HFFc6 (cell line): ENCODE measurements around the gene FGGY. TPM values are rescaled to one million over a fixed set of nuclear protein-coding genes. Genes with fewer than 3 reads are reported as not detected.
"Not testable (repeated sequence)": the region's sequence is repeated elsewhere in the genome, so short reads cannot be mapped to it uniquely, and the experiment has no call there.

Source experiments
- DNase-seq: peaks from one replicate; pipeline ENCODE4 v3.0.0-alpha.2; 2018
- H3K27ac Mint-ChIP-seq: 2 replicates; pipeline ENCODE4 v1.8.0; 2020; ENCODE audit warnings: mild to moderate bottlenecking, mixed read lengths
- H3K27me3 Mint-ChIP-seq: 2 replicates; pipeline ENCODE4 v1.8.0; 2021; ENCODE audit warnings: mild to moderate bottlenecking, moderate library complexity, mixed read lengths; ENCODE audit not compliant: insufficient read depth
- H3K36me3 Mint-ChIP-seq: 2 replicates; pipeline ENCODE4 v1.8.0; 2021; ENCODE audit warnings: low read depth, mixed read lengths
- H3K4me1 Mint-ChIP-seq: 2 replicates; pipeline ENCODE4 v1.8.0; 2020; ENCODE audit warnings: low read depth, mixed read lengths
- H3K4me3 Mint-ChIP-seq: 2 replicates; pipeline ENCODE4 v1.8.0; 2020; ENCODE audit warnings: mild to moderate bottlenecking, moderate library complexity, mixed read lengths
- H3K9me3 Mint-ChIP-seq: 2 replicates; pipeline ENCODE4 v1.8.0; 2020; ENCODE audit warnings: mild to moderate bottlenecking, mixed read lengths
- CTCF ChIP-seq: fragments of 200-600 bp; sonication (generic); IDR thresholded peaks from 2 replicates; pipeline ENCODE4 v1.5.0; 2021; ENCODE audit warnings: antibody characterized with exemption, mild to moderate bottlenecking
- total RNA-seq, 6 experiments: library from RNA; stranded (reverse); fragmentation: NEBNext Ultra II Directional; extraction: Animal tissue kit (Norgen Biotek cat#: 25700); gene quantifications; 2 replicates in 1 of 6; 3 replicates in 5 of 6; pipeline ENCODE4 v1.2.3, GENCODE V29; 2021

Gene FGGY
- total RNA-seq, 6 experiments from 2014 or later = 16.4 to 20.1 (median 18.7) TPM

GRCh38 chr1:59605761-59606160 is 308.9 kb downstream of the FGGY start:
- no peak for TF ChIP-seq CTCF
- no peaks in the 10 kb centered on the region; the same call in 1 of the 2 replicates for H3K27me3 Mint-ChIP-seq
- H3K9me3 Mint-ChIP-seq = no peaks in the 10 kb centered on the region
- peaks cover 24% of the 10 kb centered on the region for H3K4me1 Mint-ChIP-seq
- DNase-seq = peak; percentile 31
- peaks cover 22% of the 10 kb centered on the region for H3K36me3 Mint-ChIP-seq
- no peak overlapping the region for H3K4me3 Mint-ChIP-seq
- H3K27ac Mint-ChIP-seq = no peak overlapping the region

- H3K9me3 Mint-ChIP-seq = no peaks in the 10 kb centered on the region
- H3K4me1 Mint-ChIP-seq = peaks cover 20% of the 10 kb centered on the region
- no peak overlapping the region for H3K4me3 Mint-ChIP-seq
- H3K36me3 Mint-ChIP-seq = peaks cover 22% of the 10 kb centered on the region
- H3K27me3 Mint-ChIP-seq = no peaks in the 10 kb centered on the region; the same call in 1 of the 2 replicates
- no peak overlapping the region for H3K27ac Mint-ChIP-seq
- no peak for TF ChIP-seq CTCF
- DNase-seq = no peak
Measured at GRCh38 chr1:59609245-59609644, 312.4 kb downstream of the FGGY start.

GRCh38 chr1:59610499-59610898 is 313.6 kb downstream of the FGGY start:
- H3K9me3 Mint-ChIP-seq, H3K4me1 Mint-ChIP-seq, H3K27me3 Mint-ChIP-seq, DNase-seq, H3K27ac Mint-ChIP-seq, H3K4me3 Mint-ChIP-seq: not testable (repeated sequence)
- H3K36me3 Mint-ChIP-seq = peaks cover 22% of the 10 kb centered on the region

GRCh38 chr1:59617434-59617833 is 320.5 kb downstream of the FGGY start:
- H3K36me3 Mint-ChIP-seq = no peaks in the 10 kb centered on the region
- no peaks in the 10 kb centered on the region; the same call in 1 of the 2 replicates for H3K27me3 Mint-ChIP-seq
- TF ChIP-seq CTCF = no peak

GRCh38 chr1:59619557-59619956 is 322.7 kb downstream of the FGGY start:
- DNase-seq = no peak
- Mint-ChIP-seq H3K4me1 (no peaks in the 10 kb centered on the region), H3K27me3 (no peaks in the 10 kb centered on the region; the same call in 1 of the 2 replicates), H3K27ac (no peak overlapping the region), H3K9me3 (no peaks in the 10 kb centered on the region), H3K4me3 (no peak overlapping the region), H3K36me3 (no peaks in the 10 kb centered on the region)
- TF ChIP-seq CTCF = no peak

More at GRCh38 chr1:59617434-59617833, 320.5 kb downstream of the FGGY start:
- Mint-ChIP-seq H3K9me3 (no peaks in the 10 kb centered on the region), H3K4me1 (no peaks in the 10 kb centered on the region), H3K4me3 (no peak overlapping the region), H3K27ac (no peak overlapping the region)
- no peak for DNase-seq

GRCh38 chr1:59625384-59625783 is 328.5 kb downstream of the FGGY start:
- Mint-ChIP-seq H3K9me3 (no peaks in the 10 kb centered on the region), H3K4me3 (no peak overlapping the region), H3K27me3 (no peaks in the 10 kb centered on the region), H3K36me3 (no peaks in the 10 kb centered on the region), H3K27ac (no peak overlapping the region), H3K4me1 (no peaks in the 10 kb centered on the region)
- no peak for DNase-seq
- no peak for TF ChIP-seq CTCF
